ENCODE data around the gene ZMIZ1. TPM values are rescaled to one million over a fixed set of nuclear protein-coding genes. Genes with fewer than 3 reads are reported as not detected.
A peak's percentile ranks its signal among the peaks of the same experiment; 100 is the strongest.

Gene ZMIZ1
- total RNA-seq, 1 experiment from 2014 or later = 7.8 TPM

DNA sequence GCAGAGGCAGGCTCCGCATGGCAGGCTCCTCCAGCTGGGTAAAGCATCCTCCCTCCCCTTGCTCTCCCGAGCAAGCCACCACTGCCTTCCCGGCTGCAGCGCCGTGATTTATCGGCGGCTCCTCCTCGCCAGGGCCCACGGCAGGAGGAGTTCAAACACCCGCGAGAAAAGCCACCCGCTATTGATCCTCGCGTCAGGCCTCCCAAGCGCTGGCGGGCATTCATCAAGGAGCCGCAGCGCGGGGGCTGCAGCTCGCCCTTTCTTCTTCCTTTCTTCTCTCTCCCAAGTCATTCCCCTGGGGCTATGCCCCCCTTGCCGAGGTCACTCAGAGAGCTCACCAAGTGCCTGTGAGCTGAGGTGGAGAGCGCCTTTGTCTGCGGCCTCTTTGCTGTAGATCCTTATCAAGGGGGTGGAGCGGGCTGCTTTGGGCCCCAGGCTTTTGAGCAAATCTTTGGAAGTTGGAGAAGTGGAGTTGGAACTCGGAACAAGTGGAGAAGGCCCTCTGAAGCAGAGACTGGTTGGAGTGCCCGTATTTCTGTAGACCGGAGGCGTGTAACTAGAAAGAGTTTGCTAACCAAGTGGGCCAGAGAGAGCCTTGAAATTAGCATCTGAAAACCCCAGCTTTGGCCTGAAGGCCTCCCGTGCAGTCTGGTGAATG is 171.3 kb downstream of the ZMIZ1 start:
- in situ Hi-C loops (cut with HindIII; ENCODE audit: low pct_unique_long_range_greater_than_20kb, low sequenced_read_pairs) = no loop called here
- no peak for DNase-seq (ENCODE audit: low read depth, low spot score)

DNA sequence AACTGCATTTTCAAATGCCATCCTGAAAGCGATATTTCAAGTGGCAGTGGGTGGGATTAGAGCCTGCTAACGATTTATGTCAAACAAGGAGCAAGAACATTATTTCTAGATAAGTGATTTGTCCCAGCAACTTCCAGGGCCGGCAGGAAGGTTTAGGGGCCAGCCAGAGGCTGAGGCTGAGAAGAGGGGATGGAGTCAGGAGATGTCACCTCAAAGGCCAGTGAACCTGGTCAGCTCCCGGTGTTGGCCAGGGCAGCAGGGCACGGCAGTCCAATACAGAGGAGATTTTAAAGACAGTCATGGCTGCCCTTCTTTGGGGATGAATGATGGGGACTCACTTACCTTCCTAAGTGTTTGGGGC is 172.8 kb downstream of the ZMIZ1 start:
- in situ Hi-C loops (cut with HindIII; ENCODE audit: low pct_unique_long_range_greater_than_20kb, low sequenced_read_pairs) = no loop called here
- no peak for DNase-seq (ENCODE audit: low read depth, low spot score)

DNA sequence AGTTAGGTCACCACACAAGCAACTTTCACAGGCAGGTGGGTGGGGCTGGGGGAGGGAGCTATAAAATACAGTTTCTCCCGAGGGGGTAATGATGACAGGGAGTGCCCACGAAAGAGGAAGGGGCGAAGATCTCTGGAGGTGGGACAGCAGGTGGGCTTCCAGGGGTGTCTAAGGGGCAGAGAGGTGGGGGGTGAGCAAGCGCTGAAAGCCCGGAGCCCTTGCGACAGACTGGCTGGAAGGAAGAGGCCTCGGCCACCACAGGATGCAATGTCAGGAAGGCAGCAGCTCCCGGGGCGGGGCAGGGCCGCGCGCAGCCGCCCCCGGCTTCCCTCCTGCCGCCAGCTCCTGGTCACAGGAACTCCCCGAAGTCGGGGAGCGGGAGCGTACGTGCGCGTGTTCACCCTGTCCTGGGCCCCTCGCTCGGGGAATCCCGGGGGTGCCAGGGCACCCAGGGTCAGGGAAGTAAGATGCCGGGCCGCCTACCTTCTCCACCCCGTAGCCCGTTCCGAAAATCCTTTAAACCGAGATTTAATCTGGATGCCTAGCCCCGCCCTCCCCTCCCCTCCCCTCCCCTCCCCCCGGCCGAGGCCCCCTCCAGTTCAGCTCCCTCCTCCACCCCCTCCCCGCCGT is 173.3 kb downstream of the ZMIZ1 start:
- in situ Hi-C loops (cut with HindIII; ENCODE audit: low pct_unique_long_range_greater_than_20kb, low sequenced_read_pairs) = no loop called here
- no peak for DNase-seq (ENCODE audit: low read depth, low spot score)

DNA sequence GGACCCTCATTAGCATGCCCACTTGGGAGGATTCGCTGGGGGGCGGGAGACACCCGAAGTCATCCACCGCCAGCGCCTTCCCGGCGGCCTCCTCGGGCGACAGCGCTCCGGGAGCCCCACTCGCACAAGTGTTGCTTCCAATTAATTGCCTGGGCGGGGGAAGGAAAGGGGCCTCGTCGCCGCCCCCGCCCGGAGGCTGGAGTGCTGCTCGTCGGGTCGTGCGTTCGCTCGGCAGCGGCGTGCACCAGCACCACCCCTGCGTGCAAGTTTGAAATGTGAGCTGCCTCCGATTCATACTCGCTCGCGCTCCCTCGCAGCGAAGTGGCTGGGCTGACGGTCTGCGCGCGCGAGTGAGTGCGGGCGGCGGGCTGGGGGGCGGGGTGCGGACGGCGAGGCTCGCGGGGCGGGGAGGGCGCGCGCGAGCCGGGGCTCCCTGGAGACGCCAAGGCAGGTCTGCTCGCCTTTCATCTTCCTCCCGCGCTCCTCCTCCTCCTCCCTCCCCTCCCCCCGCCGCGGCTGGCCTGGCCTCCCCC is 173.9 kb downstream of the ZMIZ1 start:
- in situ Hi-C loops (cut with HindIII; ENCODE audit: low pct_unique_long_range_greater_than_20kb, low sequenced_read_pairs) = no loop called here
- DNase-seq (ENCODE audit: low read depth, low spot score) = no peak

DNA sequence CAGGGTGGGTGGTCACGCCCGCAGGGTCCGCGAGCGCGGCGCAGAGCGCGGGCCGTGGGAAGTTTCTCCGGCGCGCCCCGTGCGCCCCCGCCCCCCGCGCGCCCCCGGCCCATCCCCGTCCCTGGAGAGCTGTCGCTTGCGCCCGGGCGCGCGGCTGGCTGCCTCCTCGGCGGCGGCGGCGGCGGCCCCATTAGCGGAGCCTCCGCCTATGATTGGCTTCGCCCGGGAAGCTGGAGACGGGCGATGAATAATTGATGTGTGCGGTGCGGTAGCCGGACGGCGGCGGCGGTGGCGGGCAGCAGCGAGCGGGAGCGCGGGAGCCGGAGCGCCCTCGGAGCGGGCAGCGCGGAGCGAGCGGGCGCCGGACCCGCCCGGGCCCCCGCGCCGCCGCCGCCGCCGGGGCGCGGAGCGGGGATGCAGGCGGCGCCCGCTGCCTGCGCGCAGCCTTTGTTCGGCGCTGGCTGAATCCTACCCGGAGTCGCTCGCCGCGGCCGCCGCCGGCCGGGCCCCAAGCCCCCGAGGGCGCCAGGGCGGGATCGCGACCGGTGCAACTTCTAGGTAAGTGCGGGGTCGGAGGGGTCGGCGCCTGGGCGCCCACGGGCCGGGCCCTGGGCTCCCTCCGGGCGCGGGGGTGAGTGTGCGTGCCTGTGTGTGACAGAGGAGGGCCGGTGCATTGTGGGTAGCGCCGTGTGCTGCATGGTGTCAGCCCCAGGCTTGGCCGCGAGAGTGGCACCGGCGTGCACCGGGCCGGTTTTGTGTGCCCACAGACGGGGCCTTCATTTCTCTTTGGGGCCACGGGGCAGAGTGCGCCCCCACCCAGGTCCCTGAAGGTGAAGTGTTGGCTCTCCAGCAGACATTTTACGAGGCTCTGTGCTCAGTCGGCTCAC is 174.7 kb downstream of the ZMIZ1 start:
- DNase-seq (ENCODE audit: low read depth, low spot score) = no peak
- in situ Hi-C loops (cut with HindIII; ENCODE audit: low pct_unique_long_range_greater_than_20kb, low sequenced_read_pairs) = no loop called here

DNA sequence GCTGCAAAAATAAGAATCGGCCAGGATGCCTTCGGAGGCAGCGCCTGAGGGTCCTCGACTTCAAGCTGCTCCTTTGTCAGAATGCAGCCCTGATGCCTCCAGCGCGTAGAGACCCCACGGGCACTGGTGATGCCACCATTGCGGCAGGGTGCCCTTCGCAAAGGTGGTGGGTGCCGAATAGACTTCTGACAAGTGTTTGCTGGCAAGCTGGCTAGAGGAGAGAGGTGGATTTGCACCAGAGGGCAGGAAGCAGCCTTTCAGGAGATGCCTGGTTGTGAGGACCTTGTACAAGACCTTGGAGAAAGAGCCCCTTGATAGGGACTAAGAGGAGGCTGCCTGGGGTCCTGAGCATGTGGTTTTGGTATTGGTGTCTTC is 175.3 kb downstream of the ZMIZ1 start:
- in situ Hi-C loops (cut with HindIII; ENCODE audit: low pct_unique_long_range_greater_than_20kb, low sequenced_read_pairs) = no loop called here
- no peak for DNase-seq (ENCODE audit: low read depth, low spot score)

DNA sequence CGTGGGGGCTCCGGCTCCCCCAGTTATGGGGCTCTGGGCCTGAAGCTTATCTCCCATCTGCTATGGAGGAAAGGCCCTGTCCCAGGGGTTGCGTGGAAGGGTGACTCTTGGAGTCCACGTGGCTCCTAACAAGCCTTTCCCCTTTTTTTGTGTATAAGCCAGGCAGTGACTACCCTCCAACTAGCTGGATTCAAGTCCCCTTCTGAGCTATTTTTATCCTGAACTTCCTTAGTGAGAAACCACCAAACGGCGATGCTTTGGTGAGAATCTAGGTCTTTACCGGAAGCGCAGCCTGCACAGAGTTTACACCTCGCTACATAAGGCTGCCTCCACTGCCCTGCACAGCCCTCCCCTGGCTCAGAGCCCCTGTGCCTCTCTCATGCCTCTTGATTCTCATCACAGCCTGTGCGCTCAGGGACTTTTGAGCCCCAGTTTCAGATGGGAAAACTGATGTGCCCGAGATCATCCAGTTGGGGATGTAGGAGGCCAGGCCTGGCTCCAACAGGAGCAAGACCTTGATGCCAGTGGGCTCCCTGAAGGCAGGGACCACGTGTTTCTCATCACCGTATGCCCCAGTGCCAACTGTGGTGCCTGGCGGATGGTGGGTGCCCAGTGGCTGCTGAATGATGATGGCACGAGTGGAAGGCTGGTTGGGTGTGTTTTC is 176.2 kb downstream of the ZMIZ1 start:
- in situ Hi-C loops (cut with HindIII; ENCODE audit: low pct_unique_long_range_greater_than_20kb, low sequenced_read_pairs) = no loop called here
- no peak for DNase-seq (ENCODE audit: low read depth, low spot score)

DNA sequence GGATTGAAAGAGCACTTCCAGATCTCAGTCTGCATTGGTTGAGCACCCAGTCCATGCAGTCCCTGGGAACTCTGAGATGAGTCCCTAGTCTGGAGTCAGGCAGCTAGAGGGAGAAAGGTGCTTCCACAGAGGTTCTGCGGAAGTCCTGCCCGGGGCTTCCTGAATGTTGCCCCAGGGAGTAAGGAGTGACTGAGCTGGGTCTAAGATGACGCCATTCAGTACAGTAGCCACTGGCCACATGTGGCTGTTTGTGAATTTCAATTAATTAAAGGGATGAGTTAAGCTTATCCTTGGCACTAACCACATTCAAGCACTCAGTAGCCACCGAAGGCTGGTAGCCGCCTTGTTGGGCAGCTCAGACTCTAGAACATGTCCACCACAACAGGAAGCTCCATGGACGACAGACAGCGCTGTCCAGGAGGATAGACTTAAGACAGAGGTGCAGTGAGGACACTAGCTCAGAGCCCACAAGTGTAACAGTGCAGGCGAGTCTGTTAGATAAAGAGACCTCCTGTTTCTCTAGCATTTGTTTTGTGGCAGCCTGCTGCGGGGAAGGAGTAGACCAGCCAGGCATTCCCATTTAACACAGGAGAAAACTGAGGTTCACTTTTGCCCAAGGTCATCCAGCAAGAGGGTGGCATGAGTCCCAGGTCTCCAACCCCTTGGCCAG is 176.9 kb downstream of the ZMIZ1 start:
- no peak for DNase-seq (ENCODE audit: low read depth, low spot score)
- in situ Hi-C loops (cut with HindIII; ENCODE audit: low pct_unique_long_range_greater_than_20kb, low sequenced_read_pairs) = no loop called here

DNA sequence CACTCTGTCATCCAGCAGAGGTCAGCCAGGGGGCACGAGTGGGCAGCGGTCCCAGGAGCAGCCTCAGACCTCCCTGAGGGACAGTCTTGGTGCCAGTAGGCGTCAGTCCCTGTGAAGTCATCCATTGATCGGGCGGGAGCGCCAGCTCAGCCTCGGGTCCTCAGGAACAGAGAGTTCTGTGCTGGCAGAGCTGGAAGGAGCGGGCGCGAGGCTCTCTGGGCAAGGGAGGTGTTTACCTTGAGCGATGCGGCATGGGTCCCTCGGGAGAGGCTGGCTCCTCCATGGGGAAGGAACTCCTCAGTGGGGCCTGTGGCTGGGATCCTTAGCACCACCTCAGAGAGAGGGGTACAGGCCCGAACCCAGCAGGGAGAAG is 177.4 kb downstream of the ZMIZ1 start:
- in situ Hi-C loops (cut with HindIII; ENCODE audit: low pct_unique_long_range_greater_than_20kb, low sequenced_read_pairs) = no loop called here

DNA sequence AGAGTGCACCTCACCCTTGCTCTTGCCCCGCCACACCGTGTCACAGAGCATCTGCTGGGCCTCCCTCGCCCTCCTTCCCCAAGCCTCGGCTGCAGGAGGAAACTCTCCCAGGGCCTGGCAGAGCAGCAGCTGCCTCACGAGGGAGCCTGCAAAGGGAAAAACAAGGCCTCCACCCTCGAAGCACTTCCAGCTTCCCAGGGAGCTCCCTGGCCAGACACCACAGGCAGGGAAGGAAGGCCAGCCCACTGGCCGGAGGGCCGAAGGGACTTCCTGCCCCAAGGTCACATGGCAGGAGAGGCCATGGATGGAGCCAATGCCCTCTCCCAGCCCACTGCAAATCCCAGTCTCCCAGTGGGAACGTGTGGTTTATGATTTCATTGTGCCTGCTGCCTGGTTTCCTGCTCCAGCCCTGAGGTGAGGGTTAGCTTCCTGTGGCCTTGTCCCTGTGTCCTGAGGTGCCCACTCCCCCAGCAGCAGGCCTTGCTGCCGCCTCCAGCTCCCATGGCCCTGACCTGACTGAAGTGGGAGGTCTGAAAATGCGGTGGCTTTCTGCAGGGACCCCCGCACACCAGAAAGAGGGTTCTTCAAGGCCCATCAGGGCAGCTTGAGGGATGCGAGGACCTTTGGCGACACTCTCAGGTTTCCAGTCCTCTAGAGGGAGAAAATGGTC is 178.0 kb downstream of the ZMIZ1 start:
- in situ Hi-C loops (cut with HindIII; ENCODE audit: low pct_unique_long_range_greater_than_20kb, low sequenced_read_pairs) = no loop called here

More for the DNA sequence above, 177.4 kb downstream of the ZMIZ1 start:
- no peak for DNase-seq (ENCODE audit: low read depth, low spot score)

DNA sequence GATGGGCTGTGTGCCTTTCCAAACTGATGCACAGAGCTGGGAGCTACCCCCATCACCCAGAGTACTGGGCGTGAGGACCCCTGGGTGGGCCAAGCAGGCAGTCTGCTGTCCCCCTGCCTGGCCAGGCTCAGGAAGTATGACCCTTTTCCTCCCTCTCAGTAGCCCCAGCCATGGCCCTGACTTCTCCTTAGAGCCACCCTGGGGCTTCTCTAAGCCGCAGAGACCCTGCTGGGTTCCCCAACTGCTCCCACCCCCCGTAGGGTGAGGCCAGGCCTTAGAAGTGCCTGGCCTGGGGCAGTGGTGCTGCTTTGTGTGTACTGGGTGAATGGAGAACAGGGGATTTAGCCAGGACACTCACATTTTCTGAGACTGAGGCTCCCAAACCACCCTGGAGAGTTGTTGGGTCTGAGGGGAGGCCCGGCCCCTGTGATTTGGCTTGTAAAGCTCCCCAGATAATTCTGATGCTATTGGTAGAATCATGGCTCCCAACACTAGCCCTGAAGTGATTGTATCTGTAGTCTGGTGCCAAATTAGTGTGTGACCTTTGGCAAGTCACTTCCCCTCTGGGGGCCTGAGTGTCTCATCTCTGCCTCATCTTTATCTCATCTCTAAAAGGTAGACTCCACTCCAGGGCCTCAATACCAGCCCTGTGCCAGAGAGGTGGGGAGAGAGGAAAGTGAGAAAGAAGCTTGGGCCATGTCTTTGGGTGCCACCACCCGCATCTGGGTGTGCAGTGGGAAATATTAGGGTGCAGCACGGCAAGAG is 178.8 kb downstream of the ZMIZ1 start:
- in situ Hi-C loops (cut with HindIII; ENCODE audit: low pct_unique_long_range_greater_than_20kb, low sequenced_read_pairs) = no loop called here
- DNase-seq (ENCODE audit: low read depth, low spot score) = no peak

More for the DNA sequence above, 178.0 kb downstream of the ZMIZ1 start:
- DNase-seq (ENCODE audit: low read depth, low spot score) = peak; percentile 11

DNA sequence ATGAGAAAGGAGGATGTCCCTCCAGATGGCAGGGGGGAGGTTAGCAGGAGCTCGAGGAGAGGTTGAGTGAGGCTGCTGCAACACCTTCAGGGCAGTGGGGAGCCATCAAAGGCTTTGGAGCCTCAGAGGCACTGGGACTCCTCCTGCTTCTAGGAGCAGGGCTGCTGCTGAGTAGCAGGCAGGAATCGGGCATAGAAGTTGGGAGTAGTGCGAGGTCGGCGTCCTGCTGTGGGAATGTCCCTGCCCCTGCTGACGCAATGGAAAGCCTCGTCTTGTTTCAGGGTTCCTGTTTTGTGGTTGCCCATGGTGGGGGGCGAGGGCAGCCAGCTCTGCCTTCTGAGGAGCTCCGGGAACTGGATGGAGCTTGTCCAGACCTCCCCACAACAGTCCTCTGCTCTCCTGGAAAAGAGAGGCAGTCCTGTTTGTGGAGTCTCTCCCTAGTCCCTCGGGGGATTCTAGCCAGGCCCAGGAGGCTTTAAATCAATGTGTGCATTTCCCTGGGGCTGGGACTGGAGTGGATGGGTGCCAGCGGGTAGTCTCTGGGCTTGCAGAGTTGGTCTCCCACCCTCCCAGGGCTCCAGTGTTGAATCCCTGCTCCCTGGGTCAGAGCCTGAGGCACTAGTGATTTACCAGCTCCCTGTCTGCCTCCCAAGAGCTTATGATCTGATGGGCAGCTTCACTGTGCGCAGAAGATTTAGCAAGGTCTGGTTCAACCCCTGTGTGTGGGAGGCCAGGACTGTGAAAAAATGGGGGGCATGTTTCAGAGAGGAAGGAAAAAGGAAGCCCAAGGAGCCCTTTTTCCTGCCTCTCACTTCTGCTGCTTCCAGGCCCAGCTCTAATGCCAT is 179.8 kb downstream of the ZMIZ1 start:
- in situ Hi-C loops (cut with HindIII; ENCODE audit: low pct_unique_long_range_greater_than_20kb, low sequenced_read_pairs) = no loop called here
- no peak for DNase-seq (ENCODE audit: low read depth, low spot score)

DNA sequence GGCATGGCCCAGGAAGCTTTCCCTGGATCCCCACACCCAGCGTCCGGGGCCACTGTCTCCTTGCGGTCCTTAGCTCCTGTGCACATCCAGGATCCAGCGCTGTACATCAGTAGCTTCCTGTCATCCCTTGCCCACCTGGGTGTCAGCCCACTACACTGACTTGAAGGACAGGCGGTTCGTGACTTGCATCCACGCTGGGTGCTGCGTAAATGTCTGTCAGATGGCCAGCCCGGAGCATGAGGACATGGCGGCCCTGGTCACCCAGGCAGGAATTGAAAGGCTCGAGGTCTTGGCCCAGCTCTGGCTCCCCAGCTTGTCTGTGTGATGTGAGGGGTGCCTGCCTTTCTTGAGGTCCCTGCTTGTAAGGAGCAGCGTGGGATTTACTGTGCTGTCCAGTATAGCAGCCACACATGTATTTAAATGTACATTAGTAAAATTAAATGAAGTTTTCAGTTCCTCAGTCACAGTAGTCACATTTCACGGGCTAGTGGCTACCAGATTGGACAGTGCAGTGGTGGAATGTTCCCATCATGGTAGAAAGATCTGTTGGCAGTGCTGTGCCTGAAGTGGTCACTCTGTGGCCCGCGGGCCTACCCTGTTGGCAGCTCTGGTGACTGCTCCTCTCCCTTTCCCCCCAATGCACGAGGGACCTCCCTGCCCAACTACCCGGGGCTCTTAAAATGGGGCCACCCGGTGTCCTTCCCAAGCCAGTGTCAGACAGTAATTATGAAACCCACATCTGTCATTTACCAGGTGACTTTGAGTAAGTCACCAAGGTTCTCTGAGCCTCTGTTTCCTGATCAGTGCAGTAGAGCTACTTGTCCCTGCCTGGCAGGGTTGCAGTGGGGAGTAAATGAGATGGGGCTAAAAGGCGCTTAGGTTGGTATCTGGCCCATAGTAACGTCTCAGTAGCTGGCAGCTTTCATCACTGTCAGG is 180.7 kb downstream of the ZMIZ1 start:
- in situ Hi-C loops (cut with HindIII; ENCODE audit: low pct_unique_long_range_greater_than_20kb, low sequenced_read_pairs) = no loop called here
- DNase-seq (ENCODE audit: low read depth, low spot score) = no peak

DNA sequence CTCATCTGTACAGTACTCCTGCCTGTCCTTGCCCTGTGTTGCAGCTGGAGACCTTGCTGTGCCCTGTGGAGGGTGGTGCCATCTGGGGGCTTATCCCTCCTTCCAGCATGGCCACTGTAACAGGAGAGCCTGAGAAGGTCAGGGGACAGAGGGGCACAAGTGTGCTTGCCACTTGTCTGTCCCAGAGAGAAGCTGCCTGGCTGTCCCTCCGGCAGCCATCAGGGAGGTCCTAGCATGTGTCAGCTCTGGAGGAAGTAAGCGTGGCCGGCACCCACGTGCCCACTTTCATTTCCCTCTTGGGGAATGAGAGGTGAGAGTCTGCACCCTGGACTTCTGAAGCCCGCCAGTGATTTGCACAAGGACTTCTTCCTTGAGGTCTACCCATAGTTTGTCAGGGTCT is 181.5 kb downstream of the ZMIZ1 start:
- no peak for DNase-seq (ENCODE audit: low read depth, low spot score)
- in situ Hi-C loops (cut with HindIII; ENCODE audit: low pct_unique_long_range_greater_than_20kb, low sequenced_read_pairs) = no loop called here

DNA sequence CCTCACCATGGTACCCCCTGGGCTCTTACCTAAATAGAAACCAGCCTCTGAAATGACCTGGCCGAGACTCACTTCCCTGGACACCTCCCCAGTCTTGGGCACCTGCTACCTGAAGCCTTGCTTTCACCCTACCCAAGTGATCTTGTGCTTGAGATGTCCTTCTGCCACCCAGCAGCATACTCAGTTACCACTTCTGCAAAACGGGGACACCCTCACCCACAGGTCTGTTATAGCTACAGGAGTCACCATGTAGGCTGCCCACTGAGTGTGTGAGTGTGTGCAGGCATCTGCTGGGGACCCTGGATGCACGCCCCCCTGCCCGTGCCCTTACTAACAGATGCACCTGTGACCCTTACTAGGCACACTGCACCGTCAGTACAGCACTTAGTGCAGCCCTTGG is 183.7 kb downstream of the ZMIZ1 start:
- in situ Hi-C loops (cut with HindIII; ENCODE audit: low pct_unique_long_range_greater_than_20kb, low sequenced_read_pairs) = no loop called here
- no peak for DNase-seq (ENCODE audit: low read depth, low spot score)
